Small intestine (tissue), 7 donors: Measurements from ENCODE around the gene GJA3. TPM values are rescaled to one million over a fixed set of nuclear protein-coding genes. Genes with fewer than 3 reads are reported as not detected.
"Not testable (repeated sequence)": the region's sequence is repeated elsewhere in the genome, so short reads cannot be mapped to it uniquely, and the experiment has no call there.

Experiments used
- DNase-seq, 2 donors: peaks; one replicate each; pipeline versions ENCODE4 v3.0.0 to v3.0.0-alpha.2; 2013
- FAIRE-seq: peaks from 2 replicates; lab custom pipeline; 2012; peaks lifted over from hg19 to GRCh38; lab: Jason Lieb, UNC
- H3K27ac ChIP-seq, 3 donors: one replicate each; pipeline ENCODE4 v1.5.1; 2013; ENCODE audit warnings: low read length in 2 of 3, mild to moderate bottlenecking in 2 of 3, control low read depth in 1 of 3, inconsistent platforms in 1 of 3, low read depth in 1 of 3, moderate library complexity in 1 of 3
- H3K27me3 ChIP-seq, 3 donors: one replicate each; pipeline ENCODE4 v1.6.1; 2013; ENCODE audit warnings: low read length in 3 of 3, inconsistent platforms in 1 of 3; ENCODE audit not compliant: control insufficient read depth in 3 of 3, insufficient read depth in 3 of 3
- H3K36me3 ChIP-seq, 3 donors: one replicate each; pipeline ENCODE4 v1.6.1; 2013; ENCODE audit warnings: low read length in 3 of 3, inconsistent platforms in 1 of 3, low read depth in 1 of 3, mild to moderate bottlenecking in 1 of 3, moderate library complexity in 1 of 3; ENCODE audit not compliant: control insufficient read depth in 3 of 3, insufficient read depth in 2 of 3
- H3K4me1 ChIP-seq, 3 donors: one replicate each; pipeline ENCODE4 v1.6.1; 2013; ENCODE audit warnings: low read length in 2 of 3, inconsistent platforms in 1 of 3, low read depth in 1 of 3, mild to moderate bottlenecking in 1 of 3, moderate library complexity in 1 of 3; ENCODE audit not compliant: control insufficient read depth in 3 of 3, insufficient read depth in 2 of 3
- H3K4me3 ChIP-seq, 3 donors: one replicate each; pipeline ENCODE4 v1.5.1; 2013; ENCODE audit warnings: low read length in 3 of 3, control low read depth in 1 of 3, inconsistent platforms in 1 of 3, low read depth in 1 of 3, mild to moderate bottlenecking in 1 of 3, moderate library complexity in 1 of 3
- H3K9me3 ChIP-seq, 2 donors: one replicate each; pipeline ENCODE4 v1.6.1; 2013; ENCODE audit warnings: low read depth in 1 of 2, low read length in 1 of 2; ENCODE audit not compliant: control insufficient read depth in 2 of 2, insufficient read depth in 1 of 2
- WGBS, 3 donors: extraction: QIAGEN DNeasy Blood & Tissue Kit; methylation state at CpG; one replicate each; pipeline ENCODE4 v1.1.7; 2013; 5-methylcytosine and 5-hydroxymethylcytosine counted together
- polyA plus RNA-seq, 4 donors: library from polyadenylated mRNA; stranded (reverse) in 3 of 4; unstranded in 1 of 4; fragments of 200-250 nt in 3 of 4; fragments of 120-200 nt in 1 of 4; gene quantifications; one replicate each; pipeline versions ENCODE4 v1.2.1 to v1.2.3, GENCODE V29; 2013
- donor health status: healthy with polysubstance abuse.
- donor health status: control.
- donor health status: control.
- donor health status: Bipolar disorder and iron deficiency.
- donor health status: healthy.

GJA3 gene
- polyA plus RNA-seq, 4 donors: 0.01 TPM; not detected in 2

DNA sequence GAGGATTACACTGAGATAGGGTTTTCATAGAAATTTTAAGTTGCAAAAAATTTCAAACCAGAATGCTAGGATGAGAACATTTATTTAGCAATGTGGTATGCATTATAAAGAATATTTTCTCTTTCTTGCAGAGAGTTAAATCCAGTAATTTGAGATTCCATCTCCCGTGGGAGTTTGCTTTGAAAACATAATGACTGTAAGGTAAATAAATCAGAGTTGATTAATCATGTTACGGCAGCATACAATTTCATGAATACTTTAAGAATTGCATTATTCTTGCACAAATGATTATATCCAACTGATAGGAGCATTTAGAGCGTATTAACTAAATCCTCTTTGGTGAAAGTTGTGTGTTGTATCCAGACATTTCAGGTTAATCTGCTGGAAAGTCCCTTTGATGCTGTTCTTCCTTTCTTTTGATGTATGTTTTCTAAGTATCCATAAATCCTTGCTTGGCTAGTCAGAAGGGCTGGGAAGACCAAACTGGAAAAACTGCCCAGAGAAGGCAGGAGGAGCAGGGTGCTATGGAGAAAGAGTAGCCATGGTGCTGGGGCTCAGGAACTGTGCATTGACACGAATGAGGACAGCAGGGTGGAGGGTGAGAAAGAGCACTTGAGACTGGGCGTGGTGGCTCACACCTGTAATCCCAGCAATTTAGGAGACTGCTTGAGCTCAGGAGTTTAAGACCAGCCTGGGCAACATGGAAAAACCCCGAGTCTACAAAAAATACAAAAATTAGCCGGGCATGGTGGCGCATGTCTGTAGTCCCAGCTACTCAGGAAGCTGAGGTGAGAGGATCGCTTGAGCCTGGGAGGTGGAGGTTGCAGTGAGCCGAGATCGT, 4.8 kb upstream of the GJA3 start:
- 67 to 76% (median 71%) methylated on average over 11 of the region's 11 CpGs for WGBS, 3 donors
- no peaks in the 10 kb centered on the region for H3K4me1 ChIP-seq
- H3K9me3 ChIP-seq: no peaks in the 10 kb centered on the region
- H3K27me3 ChIP-seq: peaks cover 8 to 37% (median 14%) of the 10 kb centered on the region in 3 donors
- no peak for DNase-seq
- no peak for FAIRE-seq
- no peaks in the 10 kb centered on the region for H3K36me3 ChIP-seq
- no peak overlapping the region for H3K4me3 ChIP-seq
- H3K27ac ChIP-seq: no peak overlapping the region

DNA sequence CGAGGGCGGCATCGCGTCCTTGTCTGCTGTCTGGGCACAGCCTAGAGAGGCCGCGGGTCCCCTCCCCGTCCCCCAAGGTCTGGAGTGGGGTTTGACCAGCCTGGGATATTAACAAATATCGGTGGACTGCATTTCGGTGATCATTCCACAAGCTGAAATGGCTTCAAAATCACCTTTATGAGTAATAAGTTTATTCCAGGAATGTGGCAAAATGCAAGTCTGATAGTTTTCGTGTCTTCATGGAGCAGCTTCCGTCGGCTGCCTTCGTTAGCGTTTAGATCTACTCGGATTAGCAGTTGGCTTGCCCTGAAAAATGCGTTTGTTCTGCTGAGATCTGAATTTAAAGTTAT, 1.1 kb upstream of the GJA3 start:
- Histone ChIP-seq H3K9me3 (no peaks in the 10 kb centered on the region), H3K4me1 (peaks cover 0 to 3% (median 2%) of the 10 kb centered on the region in 3 donors), H3K4me3 (no peak overlapping the region), H3K27ac (no peak overlapping the region), H3K36me3 (no peaks in the 10 kb centered on the region), H3K27me3 (peaks cover 9 to 54% (median 32%) of the 10 kb centered on the region in 3 donors)
- FAIRE-seq (no peak), DNase-seq (peak in 1 of 2 donors; percentile 14)
- 37 to 47% (median 37%) methylated on average over 16 of the region's 16 CpGs for WGBS, 3 donors

DNA sequence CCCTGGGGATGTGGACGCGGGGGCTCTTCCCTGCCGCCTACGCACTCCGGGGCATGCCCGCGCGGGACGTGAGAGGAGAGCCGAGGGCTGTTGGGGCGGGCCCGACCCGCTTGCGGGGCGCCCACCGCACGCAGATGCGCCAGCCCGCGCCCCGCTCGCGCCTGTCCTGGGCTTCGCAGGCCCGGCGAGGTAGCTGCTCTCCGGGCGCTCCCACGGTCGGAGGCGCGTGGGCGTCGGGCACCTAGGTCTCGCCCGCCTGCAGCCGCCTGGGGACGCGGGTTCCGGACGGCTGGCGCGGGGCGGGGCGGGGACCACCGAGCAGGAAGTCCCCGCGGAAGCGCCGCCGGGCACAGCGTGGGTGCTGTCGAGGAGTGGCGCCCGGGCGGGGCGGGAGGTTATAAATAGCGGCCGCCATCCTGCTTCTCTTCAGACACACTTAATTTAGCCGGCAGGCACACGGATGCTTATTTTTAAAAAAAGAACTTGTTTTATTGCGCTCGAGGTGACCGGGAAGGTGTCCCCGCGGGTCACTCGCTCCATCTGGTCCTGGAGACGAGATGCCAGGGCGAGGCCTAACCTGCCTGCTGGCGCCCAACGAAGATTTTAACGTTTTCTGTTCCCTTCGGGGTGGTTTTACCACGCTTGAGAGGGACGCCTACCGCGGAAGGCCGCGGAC, 561 bp upstream of the GJA3 start:
- Histone ChIP-seq H3K27ac (no peak overlapping the region), H3K36me3 (no peaks in the 10 kb centered on the region), H3K9me3 (no peaks in the 10 kb centered on the region), H3K4me3 (peak overlapping the region in 2 of 3 donors; percentile 15 to 60), H3K4me1 (peaks cover 0 to 3% (median 2%) of the 10 kb centered on the region in 3 donors), H3K27me3 (peaks cover 9 to 56% (median 32%) of the 10 kb centered on the region in 3 donors)
- 2 to 4% (median 3%) methylated on average over 65 to 79 of the region's 79 CpGs for WGBS, 3 donors
- peak in 1 of 2 donors; percentile 36 for DNase-seq
- no peak for FAIRE-seq

DNA sequence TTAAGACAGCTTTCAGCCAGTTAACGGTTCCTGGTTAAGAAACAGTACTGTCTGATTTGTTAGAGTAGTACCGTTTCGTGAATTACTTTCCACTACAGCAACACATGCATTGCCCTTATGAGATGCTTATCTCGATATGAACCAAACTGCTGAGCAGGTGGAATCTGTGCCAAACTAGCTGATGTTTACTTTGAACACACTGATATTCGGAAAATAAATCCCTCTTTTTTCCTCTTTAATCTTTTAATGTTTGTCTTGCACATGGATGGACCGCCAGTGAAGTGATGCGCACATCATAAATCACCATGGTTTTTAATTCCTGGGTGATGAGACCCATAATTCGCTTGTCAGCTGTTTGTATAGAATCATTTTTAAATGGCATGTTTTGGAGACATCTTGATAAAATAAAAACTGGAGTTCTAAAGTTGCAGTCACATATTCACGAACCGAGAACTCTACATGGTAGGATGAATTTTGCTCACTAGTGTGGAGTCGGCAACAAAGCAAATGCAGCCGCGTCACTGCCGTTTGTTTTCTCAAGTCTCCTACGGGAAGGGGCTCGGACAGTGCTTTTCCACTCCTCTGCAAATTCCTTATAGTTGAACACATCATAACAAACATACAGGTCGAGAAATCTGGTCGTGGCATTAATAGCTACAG, 1.1 kb downstream of the GJA3 start:
- H3K27me3 ChIP-seq: peaks cover 9 to 57% (median 35%) of the 10 kb centered on the region in 3 donors
- 25 to 30% (median 29%) methylated on average over 18 of the region's 18 CpGs for WGBS, 3 donors
- no peak overlapping the region for H3K4me3 ChIP-seq
- H3K27ac ChIP-seq: no peak overlapping the region
- peaks cover 0 to 3% (median 2%) of the 10 kb centered on the region in 3 donors for H3K4me1 ChIP-seq
- DNase-seq (peak in 1 of 2 donors; percentile 11), FAIRE-seq (no peak)
- H3K36me3 ChIP-seq: no peaks in the 10 kb centered on the region
- no peaks in the 10 kb centered on the region for H3K9me3 ChIP-seq

DNA sequence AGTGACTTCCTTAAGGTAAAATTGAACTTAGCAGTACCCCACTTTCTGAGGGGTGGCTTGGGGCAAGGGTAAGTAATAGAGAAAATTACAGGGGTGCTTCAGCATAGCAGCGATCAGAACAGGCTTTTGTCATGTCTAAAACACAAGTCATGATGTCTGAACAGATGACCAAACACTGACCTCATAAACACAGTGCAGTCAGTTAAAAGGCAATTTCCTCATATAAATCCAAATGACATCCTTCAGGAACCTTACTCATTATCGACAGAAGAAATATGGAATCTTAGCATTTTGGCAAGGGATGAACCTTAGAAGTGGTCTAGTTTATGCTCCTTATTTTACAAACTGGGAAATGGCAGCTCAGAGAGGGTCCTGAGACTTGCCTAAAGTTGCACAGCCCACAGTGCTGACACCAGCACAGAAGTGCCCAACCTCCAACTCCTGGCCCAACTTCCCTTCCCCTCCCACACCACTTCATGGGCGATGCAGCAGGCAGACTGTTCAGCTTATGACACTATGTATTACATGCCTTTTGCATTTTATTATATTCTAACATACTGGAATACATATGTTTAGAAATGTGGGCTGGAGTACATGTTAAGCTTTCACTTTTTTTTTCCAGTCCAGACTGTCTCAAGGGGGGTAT, 3.6 kb downstream of the GJA3 start:
- no peak for DNase-seq
- Histone ChIP-seq H3K4me3 (no peak overlapping the region), H3K27ac (no peak overlapping the region), H3K9me3 (no peaks in the 10 kb centered on the region), H3K4me1 (peaks cover 0 to 3% (median 2%) of the 10 kb centered on the region in 3 donors), H3K27me3 (peaks cover 9 to 53% (median 35%) of the 10 kb centered on the region in 3 donors), H3K36me3 (no peaks in the 10 kb centered on the region)
- WGBS, 3 donors: 43 to 58% (median 57%) methylated on average over 3 of the region's 3 CpGs
- no peak for FAIRE-seq

DNA sequence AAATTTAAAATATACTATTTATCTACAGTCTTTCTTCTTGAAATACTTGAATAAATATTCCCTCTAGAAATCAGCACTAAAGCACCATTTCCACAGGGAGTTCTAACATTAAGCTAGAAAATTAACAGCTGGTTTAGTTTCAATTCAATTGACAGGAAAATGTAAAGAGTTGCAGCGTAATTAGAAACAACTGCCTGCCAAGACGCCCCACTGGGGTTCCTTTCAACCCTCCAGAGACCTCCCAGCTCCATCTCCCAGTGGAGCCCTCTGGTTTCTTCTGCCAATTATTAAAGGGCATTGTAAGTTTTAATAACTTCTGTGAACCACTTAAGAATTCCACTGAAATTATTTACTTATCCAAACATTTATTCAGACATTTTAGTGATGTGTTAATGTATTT, 4.2 kb downstream of the GJA3 start:
- Histone ChIP-seq H3K4me3 (no peak overlapping the region), H3K27ac (no peak overlapping the region), H3K27me3 (peaks cover 9 to 48% (median 33%) of the 10 kb centered on the region in 3 donors), H3K36me3 (no peaks in the 10 kb centered on the region), H3K9me3 (no peaks in the 10 kb centered on the region), H3K4me1 (peaks cover 0 to 3% (median 2%) of the 10 kb centered on the region in 3 donors)
- FAIRE-seq (no peak), DNase-seq (no peak)
- WGBS, 3 donors: 30 to 45% (median 35%) methylated on average over 2 of the region's 2 CpGs

DNA sequence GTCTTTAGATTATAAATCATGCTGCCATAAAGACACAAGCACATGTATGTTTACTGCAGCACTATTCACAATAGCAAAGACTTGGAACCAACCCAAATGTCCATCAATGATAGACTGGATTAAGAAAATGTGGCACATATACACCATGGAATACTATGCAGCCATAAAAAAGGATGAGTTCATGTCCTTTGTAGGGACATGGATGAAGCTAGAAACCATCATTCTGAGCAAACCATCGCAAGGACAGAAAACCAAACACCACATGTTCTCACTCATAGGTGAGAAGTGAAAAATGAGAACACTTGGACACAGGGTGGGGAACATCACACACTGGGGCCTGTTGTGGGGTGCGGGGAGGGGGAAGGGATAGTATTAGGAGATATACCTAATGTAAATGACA, 7.6 kb downstream of the GJA3 start:
- H3K27ac ChIP-seq, H3K36me3 ChIP-seq, H3K4me3 ChIP-seq, DNase-seq, FAIRE-seq, H3K4me1 ChIP-seq, H3K9me3 ChIP-seq: not testable (repeated sequence)
- WGBS, 3 donors: 93 to 98% (median 97%) methylated on average over 2 of the region's 2 CpGs
- H3K27me3 ChIP-seq: peaks cover 0 to 31% (median 17%) of the 10 kb centered on the region in 3 donors

DNA sequence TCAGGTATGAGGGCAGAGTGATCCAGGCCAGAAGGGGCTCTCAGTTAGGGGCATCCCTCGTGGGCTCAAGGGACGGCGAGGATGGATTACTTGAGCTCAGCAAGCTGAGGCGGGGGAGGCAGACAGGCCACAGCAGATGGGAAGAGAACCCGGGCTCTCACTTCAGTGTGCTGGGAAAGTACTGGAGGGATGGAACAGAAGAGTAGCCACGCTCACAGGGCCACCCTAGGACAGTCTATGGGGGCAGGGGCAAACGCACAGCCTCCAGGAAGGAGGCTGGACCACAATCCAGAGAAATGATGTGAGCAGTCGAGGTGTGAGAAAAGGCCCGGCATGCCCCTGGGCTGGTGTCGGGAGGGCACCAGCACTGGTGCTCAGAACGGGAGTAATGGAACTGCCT, 9.2 kb downstream of the GJA3 start:
- Histone ChIP-seq H3K27ac (no peak overlapping the region), H3K36me3 (no peaks in the 10 kb centered on the region), H3K9me3 (no peaks in the 10 kb centered on the region), H3K27me3 (peaks cover 0 to 25% (median 10%) of the 10 kb centered on the region in 3 donors), H3K4me3 (no peak overlapping the region), H3K4me1 (no peaks in the 10 kb centered on the region)
- WGBS, 3 donors: 79 to 83% (median 81%) methylated on average over 11 of the region's 11 CpGs
- no peak for DNase-seq
- no peak for FAIRE-seq
